ENCODE measurements around the gene EIF5A2.

EIF5A2 gene

GRCh38 chr3:170848292-170848917 is 60.0 kb downstream of the EIF5A2 start:
- no peak for DNase-seq

DNA sequence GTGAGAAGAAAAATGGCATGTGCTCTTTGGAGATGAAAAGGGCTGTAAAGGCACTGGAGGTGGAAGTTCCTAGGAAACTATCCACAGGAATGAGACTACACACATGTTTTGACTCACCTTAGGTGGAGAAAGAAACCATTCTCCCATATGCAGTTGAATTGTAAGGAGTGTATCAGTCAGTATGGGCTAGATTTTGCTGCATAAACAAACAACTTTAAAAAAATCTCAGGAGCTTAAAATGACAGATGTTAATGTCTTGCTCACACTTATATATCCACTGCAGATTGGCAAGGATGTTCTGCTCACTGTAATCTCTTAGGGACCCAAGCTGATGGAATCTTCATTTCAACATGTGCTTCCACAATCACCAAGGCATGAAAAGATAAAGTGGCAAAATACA is 64.1 kb downstream of the EIF5A2 start:
- DNase-seq = no peak

- no peak for DNase-seq
Observed at GRCh38 chr3:170840291-170840859, 68.1 kb downstream of the EIF5A2 start.

GRCh38 chr3:170839518-170840100 is 68.8 kb downstream of the EIF5A2 start:
- DNase-seq = no peak

Measured in activated CD8-positive, alpha-beta memory T cell treated with anti-CD3 and anti-CD28 coated beads, Interleukin-2, amount 50 U/mL, for 48 hours (primary cell).